HG03095 (cell line): ENCODE data around the gene HNRNPA2B1.

Experiments used
- ATAC-seq: cut with Tn5 transposase; IDR thresholded peaks from one replicate; pipeline ENCODE4 v1.9.1; 2021; ENCODE audit warnings: moderate library complexity; ENCODE audit not compliant: unreplicated experiment

HNRNPA2B1 gene

GRCh38 chr7:26200444-26201246, at the start of gene HNRNPA2B1:
HNRNPA2B1 (minus strand) TSS chr7:26200746; CDS start chr7:26200577, 169 bp downstream.
- ATAC-seq, result peak; percentile 44

DNA sequence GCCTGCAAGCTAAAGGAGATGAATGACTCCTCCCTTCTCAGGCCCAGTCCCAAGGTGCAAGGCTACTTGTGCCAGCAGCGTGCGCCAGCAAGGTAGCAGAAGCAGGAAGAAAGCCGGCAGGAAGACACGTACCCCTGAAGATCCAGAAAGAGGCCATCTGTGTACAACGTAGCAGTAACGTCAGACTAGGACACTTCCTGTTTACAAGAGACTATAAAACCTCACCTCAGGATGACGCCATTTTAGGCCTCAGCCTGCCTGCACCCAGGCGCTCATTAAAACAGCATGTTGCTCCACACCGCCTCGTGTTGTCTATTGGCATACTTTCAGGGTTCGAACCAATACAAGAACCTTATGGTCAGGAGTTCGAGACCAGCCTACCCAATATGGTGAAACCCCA, 49.7 kb upstream of the HNRNPA2B1 start:
- no peak for ATAC-seq

DNA sequence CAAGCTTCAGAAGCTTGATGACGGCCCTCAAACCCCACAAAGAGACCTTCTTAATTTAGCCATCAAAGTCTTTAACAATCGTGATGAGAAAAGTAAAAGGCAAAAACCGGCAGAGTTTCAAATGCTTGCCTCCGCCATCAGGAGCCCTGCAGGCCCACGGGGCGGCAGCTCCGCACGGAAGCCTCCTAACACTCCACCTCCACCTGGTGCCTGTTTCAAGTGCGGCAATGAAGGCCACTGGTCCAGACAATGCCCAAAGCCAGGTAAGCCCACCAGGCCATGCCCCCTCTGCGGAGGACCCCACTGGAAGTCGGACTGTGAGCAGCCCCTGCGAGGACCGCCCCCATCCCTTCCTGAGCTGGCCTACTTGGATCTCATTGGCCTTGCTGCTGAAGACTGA, 44.6 kb upstream of the HNRNPA2B1 start:
- no peak for ATAC-seq

- no peak for ATAC-seq
These were observed 37.5 kb upstream of the HNRNPA2B1 start for GRCh38 chr7:26238032-26238431.

DNA sequence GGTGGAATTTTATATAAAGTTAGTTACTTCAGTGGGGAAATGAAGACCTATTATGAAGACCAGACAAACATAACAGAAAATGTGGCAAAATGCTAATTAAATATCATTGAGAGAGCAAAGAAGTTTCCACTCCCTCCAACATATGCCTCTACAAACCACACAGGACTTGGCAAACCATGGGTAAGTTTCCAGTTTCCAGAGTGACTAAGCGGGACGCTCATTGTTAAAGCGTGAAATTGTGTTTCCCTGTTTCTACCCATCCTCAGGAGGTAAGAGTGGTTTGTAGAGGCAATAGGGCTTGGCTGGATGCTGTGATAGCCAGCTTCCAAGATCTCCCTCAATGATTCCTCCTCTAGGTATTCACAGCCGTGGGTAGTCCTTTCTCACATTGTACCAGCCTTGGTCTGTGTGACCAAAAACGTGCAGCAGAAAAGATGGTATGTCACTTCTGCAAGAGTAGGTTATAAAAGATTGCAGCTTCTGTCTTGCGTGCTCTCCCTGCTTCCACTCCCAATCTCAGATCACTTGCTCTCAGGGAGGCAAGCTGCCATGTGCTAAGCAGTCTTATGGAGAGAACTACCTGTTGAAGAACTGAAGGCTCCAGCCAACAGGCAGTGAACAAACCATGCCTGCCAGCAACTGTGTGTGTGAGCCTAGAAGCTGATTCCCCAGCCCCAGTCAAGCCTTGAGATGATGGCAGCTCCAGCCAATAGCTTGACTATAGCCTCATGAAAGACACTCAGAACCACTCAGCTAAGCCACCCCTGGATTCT, 36.7 kb upstream of the HNRNPA2B1 start:
- ATAC-seq, result no peak

GRCh38 chr7:26233902-26234511, 33.5 kb upstream of the HNRNPA2B1 start:
- ATAC-seq, result no peak

- ATAC-seq, result no peak
These were observed 27.4 kb upstream of the HNRNPA2B1 start for GRCh38 chr7:26227987-26228386.

- ATAC-seq, result no peak
These were observed 23.8 kb upstream of the HNRNPA2B1 start for GRCh38 chr7:26224359-26224758.

DNA sequence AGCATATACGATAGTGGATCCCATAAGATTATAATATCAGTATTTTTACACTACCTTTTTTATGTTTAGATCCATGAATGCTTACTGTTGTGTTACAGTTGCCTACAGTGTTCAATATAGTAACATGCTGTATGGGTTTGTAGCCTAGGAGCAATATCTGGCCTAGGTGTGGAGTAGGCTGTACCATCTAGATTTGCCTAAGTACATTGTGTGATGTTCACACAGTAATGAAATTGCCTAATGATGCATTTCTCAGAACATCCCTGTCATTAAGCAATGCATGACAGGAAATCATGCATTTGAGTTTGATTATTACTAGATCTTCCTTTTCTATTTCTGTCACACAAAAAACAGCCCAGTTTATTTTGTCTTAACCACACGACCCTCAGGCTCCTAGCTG, 15.5 kb upstream of the HNRNPA2B1 start:
- ATAC-seq, result no peak

GRCh38 chr7:26213807-26214515, 13.4 kb upstream of the HNRNPA2B1 start:
- ATAC-seq, result no peak

- ATAC-seq, result no peak
These were observed 12.6 kb upstream of the HNRNPA2B1 start for GRCh38 chr7:26212921-26213718.

DNA sequence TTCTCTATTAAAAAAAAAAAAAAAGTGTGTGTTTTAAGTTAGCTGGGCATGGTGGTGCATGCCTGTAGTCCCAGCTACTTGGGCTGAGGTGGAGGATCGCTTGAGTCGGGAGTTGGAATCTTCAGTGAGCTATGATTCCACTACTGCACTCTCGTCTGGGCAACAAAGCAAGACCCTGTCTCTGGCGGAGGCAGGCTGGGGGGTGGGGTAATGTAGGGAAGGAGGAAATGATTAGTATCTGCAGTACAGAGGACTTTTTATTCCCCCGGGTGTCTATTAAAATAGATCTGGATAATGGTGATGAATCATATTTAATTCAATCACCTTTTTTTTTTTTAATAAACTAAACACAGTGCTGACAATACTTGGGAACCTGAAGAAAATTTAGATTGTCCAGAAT, 7.5 kb upstream of the HNRNPA2B1 start:
- ATAC-seq, result no peak

GRCh38 chr7:26203016-26203415, 2.5 kb upstream of the HNRNPA2B1 start:
- no peak for ATAC-seq

- peak; percentile 3 for ATAC-seq
These were observed 1.8 kb upstream of the HNRNPA2B1 start for GRCh38 chr7:26202019-26202990.

DNA sequence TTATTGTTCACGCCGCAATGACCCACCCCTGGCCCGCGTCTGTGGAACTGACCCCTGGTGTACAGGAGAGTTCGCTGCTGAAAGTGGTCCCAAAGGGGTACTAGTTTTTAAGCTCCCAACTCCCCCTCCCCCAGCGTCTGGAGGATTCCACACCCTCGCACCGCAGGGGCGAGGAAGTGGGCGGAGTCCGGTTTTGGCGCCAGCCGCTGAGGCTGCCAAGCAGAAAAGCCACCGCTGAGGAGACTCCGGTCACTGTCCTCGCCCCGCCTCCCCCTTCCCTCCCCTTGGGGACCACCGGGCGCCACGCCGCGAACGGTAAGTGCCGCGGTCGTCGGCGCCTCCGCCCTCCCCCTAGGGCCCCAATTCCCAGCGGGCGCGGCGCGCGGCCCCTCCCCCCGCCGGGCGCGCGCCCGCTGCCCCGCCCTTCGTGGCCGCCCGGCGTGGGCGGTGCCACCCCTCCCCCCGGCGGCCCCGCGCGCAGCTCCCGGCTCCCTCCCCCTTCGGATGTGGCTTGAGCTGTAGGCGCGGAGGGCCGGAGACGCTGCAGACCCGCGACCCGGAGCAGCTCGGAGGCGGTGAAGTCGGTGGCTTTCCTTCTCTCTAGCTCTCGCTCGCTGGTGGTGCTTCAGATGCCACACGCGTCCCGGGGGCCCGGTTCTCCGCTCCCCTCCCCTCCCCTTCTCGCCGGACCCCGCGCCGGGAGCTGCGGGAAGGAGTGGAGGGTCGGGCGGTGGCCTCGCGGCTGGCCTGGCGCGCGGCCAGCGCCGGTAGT, 887 bp upstream of the HNRNPA2B1 start, which contains the start of gene CBX3:
CBX3 (plus strand) TSS at position 499 of the 772 bp plus-strand sequence. CDS start 1,254 bp downstream, outside the sequence.
- ATAC-seq, result peak; percentile 51

DNA sequence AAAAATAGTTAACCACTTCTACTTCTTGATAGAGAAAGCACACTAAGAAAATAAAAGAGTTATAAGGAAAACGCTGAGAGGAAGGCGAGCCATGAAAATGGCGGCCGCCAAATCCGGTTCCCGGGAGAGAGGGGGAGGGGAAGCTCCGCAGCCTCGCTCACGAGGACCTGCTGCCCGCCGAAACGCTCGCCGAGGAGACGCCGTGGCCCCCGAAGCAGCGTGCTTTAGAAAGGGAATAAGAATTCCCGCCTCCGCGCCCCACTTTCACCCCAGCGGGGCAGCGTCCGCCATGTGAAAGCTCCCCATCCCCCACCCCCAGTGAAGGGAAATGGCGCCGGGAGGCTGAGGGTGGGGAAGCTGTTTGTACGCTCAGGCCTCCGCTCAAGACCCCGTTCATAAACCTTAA, 505 bp downstream of the HNRNPA2B1 start:
- ATAC-seq, result no peak

DNA sequence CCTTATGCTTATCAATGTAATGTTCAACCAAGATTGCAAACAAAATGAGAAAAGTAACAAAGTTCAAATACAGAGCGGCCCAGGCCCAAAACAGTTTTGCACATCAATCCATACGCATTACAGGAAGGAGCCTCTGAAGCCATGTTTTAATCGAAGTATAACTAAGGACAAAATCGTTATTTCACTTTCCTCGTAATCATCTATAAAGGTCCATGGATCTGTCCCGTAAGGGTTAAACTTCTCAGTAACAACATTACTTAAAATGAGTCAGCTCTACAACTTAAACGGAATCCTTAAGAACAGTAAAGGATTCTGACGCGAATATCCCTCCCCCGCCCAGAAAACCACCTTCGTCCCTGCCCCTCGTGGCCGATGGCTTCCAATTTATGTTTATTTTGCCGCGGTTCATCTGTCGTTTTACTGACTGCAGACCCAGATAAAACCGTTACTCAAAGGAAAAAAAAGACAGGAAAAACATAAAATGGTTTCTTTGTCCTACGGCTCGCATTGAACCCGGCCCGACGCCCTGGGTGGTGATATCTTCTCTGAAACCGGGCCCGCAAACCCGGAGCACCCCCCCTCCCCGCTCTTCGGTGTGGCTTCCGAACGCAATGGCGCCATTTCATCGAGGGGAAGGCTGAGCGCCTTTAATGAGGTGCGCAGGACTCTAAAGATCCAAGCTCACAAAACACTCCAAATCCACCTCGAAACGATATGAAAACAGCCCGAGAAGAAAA, 1.1 kb downstream of the HNRNPA2B1 start:
- ATAC-seq, result no peak

GRCh38 chr7:26198781-26199169, 1.8 kb downstream of the HNRNPA2B1 start:
- no peak for ATAC-seq
